K562 (cell line): ENCODE results near the gene PIGQ. TPM values are rescaled to one million over a fixed set of nuclear protein-coding genes. Genes with fewer than 3 reads are reported as not detected.

Source experiments
- CCNT2 ChIP-seq: IDR thresholded peaks from 2 replicates; pipeline ENCODE4 v1.6.1; 2011; ENCODE audit warnings: borderline replicate concordance, low read depth, mild to moderate bottlenecking, moderate library complexity, mixed read lengths, low read length; ENCODE audit not compliant: insufficient read length; ENCODE audit errors: extremely low read depth
- COPS2 ChIP-seq: fragments of 450-650 bp; conservative IDR thresholded peaks from 2 replicates; pipeline ENCODE4 v1.6.1; 2016; ENCODE audit warnings: mild to moderate bottlenecking, moderate library complexity
- CXXC5 ChIP-seq: fragments of 250-450 bp; sonication (Bioruptor Pico); IDR thresholded peaks from 2 replicates; pipeline ENCODE4 v1.8.0; 2022; ENCODE audit warnings: inconsistent platforms, mild to moderate bottlenecking, moderate library complexity
- DMBX1 ChIP-seq: fragments of 250-450 bp; sonication (Bioruptor Pico); IDR thresholded peaks from 2 replicates; pipeline ENCODE4 v1.8.0; 2022; ENCODE audit warnings: inconsistent platforms, mild to moderate bottlenecking, moderate library complexity, borderline replicate concordance
- GMEB1 ChIP-seq: fragments of 250-450 bp; sonication (Bioruptor Pico); IDR thresholded peaks from 2 replicates; pipeline ENCODE4 v1.4.0; 2020; ENCODE audit warnings: mild to moderate bottlenecking
- HMG20A ChIP-seq: fragments of 450-650 bp; formaldehyde crosslinking; conservative IDR thresholded peaks from 2 replicates; pipeline ENCODE4 v1.4.0; 2020; ENCODE audit warnings: mild to moderate bottlenecking, mixed read lengths
- IRF9 ChIP-seq: fragments of 450-650 bp; IDR thresholded peaks from 2 replicates; pipeline ENCODE4 v1.6.1; 2016; ENCODE audit warnings: missing biosample characterization, missing genetic modification characterization
- KAT8 ChIP-seq: fragments of 450-650 bp; IDR thresholded peaks from 2 replicates; pipeline ENCODE4 v1.6.1; 2016; ENCODE audit warnings: low read depth, mild to moderate bottlenecking
- KDM4B ChIP-seq, 2 experiments: fragments of 450-650 bp in 1 of 2; sonication (generic) in 1 of 2; IDR thresholded peaks; 2 replicates each; pipeline ENCODE4 v1.6.1; 2016 to 2017; ENCODE audit warnings: borderline replicate concordance in 2 of 2, antibody characterized with exemption in 1 of 2, low read depth in 1 of 2, mild to moderate bottlenecking in 1 of 2
- NELFE ChIP-seq: IDR thresholded peaks from 2 replicates; pipeline ENCODE4 v1.6.1; 2011; ENCODE audit warnings: mild to moderate bottlenecking; ENCODE audit not compliant: insufficient read depth, insufficient read length
- NFATC3 ChIP-seq: fragments of 450-650 bp; IDR thresholded peaks from 2 replicates; pipeline ENCODE4 v1.6.1; 2017; ENCODE audit warnings: mild to moderate bottlenecking
- NONO ChIP-seq, 2 experiments: fragments of 200-400 bp in 1 of 2; fragments of 450-650 bp in 1 of 2; formaldehyde crosslinking in 1 of 2; IDR thresholded peaks; 2 replicates each; pipeline ENCODE4 v1.6.1; 2017; ENCODE audit warnings: low read depth in 2 of 2, mild to moderate bottlenecking in 2 of 2, moderate library complexity in 2 of 2, low read length in 1 of 2
- NR2C1 ChIP-seq, 2 experiments: fragments of 450-650 bp; IDR thresholded peaks; 2 replicates each; pipeline ENCODE4 v1.6.1; 2017; ENCODE audit warnings: mild to moderate bottlenecking in 2 of 2, antibody characterized with exemption in 1 of 2, inconsistent platforms in 1 of 2, missing compliant biosample characterization in 1 of 2, missing genetic modification characterization in 1 of 2
- PKNOX1 ChIP-seq: fragments of 450-650 bp; IDR thresholded peaks from 2 replicates; pipeline ENCODE4 v1.6.1; 2016
- RBM14 ChIP-seq: fragments of 200-400 bp; formaldehyde crosslinking; IDR thresholded peaks from 2 replicates; pipeline ENCODE4 v1.6.1; 2018; ENCODE audit warnings: low read depth, mild to moderate bottlenecking, low read length, moderate library complexity, borderline replicate concordance; ENCODE audit not compliant: insufficient read depth
- SAP30 ChIP-seq: fragments of 200-600 bp; sonication (generic); IDR thresholded peaks from 2 replicates; pipeline ENCODE4 v1.6.1; 2012; ENCODE audit warnings: borderline replicate concordance, low read depth, mild to moderate bottlenecking, moderate library complexity, low read length, control low read depth, inconsistent platforms; ENCODE audit not compliant: insufficient read depth, poor library complexity, severe bottlenecking
- TAF1 ChIP-seq: IDR thresholded peaks from 2 replicates; pipeline ENCODE4 v1.6.1; 2011; ENCODE audit warnings: mild to moderate bottlenecking, low read length, moderate library complexity; ENCODE audit not compliant: insufficient read depth, control insufficient read depth, severe bottlenecking; ENCODE audit errors: extremely low read depth
- ZFX ChIP-seq: sonication (generic); formaldehyde crosslinking; IDR thresholded peaks from 2 replicates; pipeline ENCODE4 v1.8.0; 2022; ENCODE audit warnings: mild to moderate bottlenecking, missing genetic modification reagents, moderate library complexity
- ZNF197 ChIP-seq: fragments of 200-800 bp; sonication (Bioruptor generic); IDR thresholded peaks from 2 replicates; pipeline ENCODE4 v1.6.1; 2016; ENCODE audit warnings: low read depth, missing genetic modification characterization, missing compliant biosample characterization
- ZNF740 ChIP-seq, 3 experiments: fragments of 200-800 bp in 1 of 3; sonication (Bioruptor generic) in 1 of 3; sonication (generic) in 1 of 3; formaldehyde crosslinking in 1 of 3; IDR thresholded peaks; 2 replicates each; pipeline versions ENCODE4 v1.6.1 to v1.8.0; 2016 to 2022; ENCODE audit warnings: mild to moderate bottlenecking in 2 of 3, missing compliant biosample characterization in 2 of 3, missing genetic modification characterization in 2 of 3, missing genetic modification reagents in 1 of 3
- polyA plus RNA-seq, 8 experiments: library from polyadenylated mRNA; depleted of rRNA in 4 of 8; stranded (reverse) in 5 of 8; unstranded in 3 of 8; fragments of >200 nt; fragmentation: Nextera tagmentation in 2 of 8; fragmentation: Illumina TruSeq in 1 of 8; extraction: Ambion mirVana in 2 of 8; extraction: Trizol in 1 of 8; gene quantifications; 2 replicates each; pipeline versions ENCODE4 v1.2.1 to v1.2.3, GENCODE V29; 2011 to 2014; ENCODE audit warnings: inconsistent platforms in 1 of 8, missing spikeins in 1 of 8
- total RNA-seq, 7 experiments: library from RNA; depleted of rRNA in 6 of 7; stranded (reverse); fragments of >200 nt in 6 of 7; fragmentation: Illumina TruSeq in 2 of 7; extraction: Trizol in 2 of 7; gene quantifications; 2 replicates each; pipeline versions ENCODE4 v1.2.1 to v1.2.3, GENCODE V29; 2011 to 2021; ENCODE audit warnings: low replicate concordance in 1 of 7

Gene PIGQ
- total and polyA plus RNA-seq, 9 of the 15 experiments (the other 6 are each of a cell fraction or from before 2014, with no cell fraction given) = 0.20 to 49.6 (median 11.7) TPM

GRCh38 chr16:569445-570254 is at the start of gene PIGQ (continued):
- no peak for TF ChIP-seq GMEB1
- no peak for TF ChIP-seq NFATC3
- no peak for TF ChIP-seq NR2C1 (IDR thresholded peaks at IDR 0.05)
- no peak for TF ChIP-seq NR2C1 (tag; IDR thresholded peaks at IDR 0.05)
- TF ChIP-seq ZNF740 (CRISPR knock-in tag; IDR thresholded peaks at IDR 0.05) = no peak
- TF ChIP-seq ZNF740 (tag; IDR thresholded peaks at IDR 0.05) = no peak
- TF ChIP-seq KDM4B (IDR thresholded peaks at IDR 0.05; ENCODE audit: borderline replicate concordance in 2 of 2, low read depth in 1 of 2) = no peak
- peak; percentile 83 for TF ChIP-seq CXXC5 (CRISPR knock-in tag)
- TF ChIP-seq SAP30 = peak; percentile 55
- TF ChIP-seq COPS2 = no peak
- no peak for TF ChIP-seq KAT8
- TF ChIP-seq DMBX1 = no peak
- TF ChIP-seq PKNOX1 = 0 out of 2 replicates have a peak, but pooled peaks have one; percentile 32
- TF ChIP-seq RBM14 = no peak
- no peak for TF ChIP-seq HMG20A
- TF ChIP-seq NONO (IDR thresholded peaks at IDR 0.05; ENCODE audit: low read depth in 2 of 2, low read length in 1 of 2) = peak in 1 of 2 experiments; percentile 83; a peak in 2 of 4 replicates
- peak; percentile 11 for TF ChIP-seq CCNT2
- TF ChIP-seq ZNF197 (CRISPR knock-in tag) = 0 out of 2 replicates have a peak, but pooled peaks have one; percentile 36
- TF ChIP-seq NELFE = no peak
- no peak for TF ChIP-seq IRF9 (tag)
- peak; percentile 38 for TF ChIP-seq TAF1
- peak; percentile 68 for TF ChIP-seq ZFX (CRISPR knock-in tag)
